NCI-H2171 (cell line): ENCODE data around the gene ZG16.
A peak's percentile ranks its signal among the peaks of the same experiment; 100 is the strongest.
"Not testable (repeated sequence)": the region's sequence is repeated elsewhere in the genome, so short reads cannot be mapped to it uniquely, and the experiment has no call there.

ENCODE experiments used
- DNase-seq: peaks from one replicate; lab custom pipeline; 2025; lab: John Stamatoyannopoulos, UW

Gene ZG16

DNA sequence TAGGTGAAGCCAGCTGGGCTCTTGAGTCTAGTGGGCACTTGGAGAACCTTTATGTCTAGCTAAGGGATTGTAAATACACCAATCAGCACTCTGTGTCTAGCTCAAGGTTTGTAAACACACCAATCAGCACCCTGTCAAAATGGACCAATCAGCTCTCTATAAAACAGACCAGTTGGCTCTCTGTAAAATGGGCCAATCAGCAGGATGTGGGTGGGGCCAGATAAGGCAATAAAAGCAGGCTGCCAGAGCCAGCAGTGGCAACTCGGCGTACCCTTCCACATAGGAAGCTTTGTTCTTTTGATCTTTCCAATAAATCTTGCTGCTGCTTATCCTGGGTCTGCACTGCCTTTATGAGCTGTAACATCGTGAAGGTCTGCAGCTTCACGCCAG lies 29.3 kb upstream of the ZG16 start:
- not testable (repeated sequence) for DNase-seq

DNA sequence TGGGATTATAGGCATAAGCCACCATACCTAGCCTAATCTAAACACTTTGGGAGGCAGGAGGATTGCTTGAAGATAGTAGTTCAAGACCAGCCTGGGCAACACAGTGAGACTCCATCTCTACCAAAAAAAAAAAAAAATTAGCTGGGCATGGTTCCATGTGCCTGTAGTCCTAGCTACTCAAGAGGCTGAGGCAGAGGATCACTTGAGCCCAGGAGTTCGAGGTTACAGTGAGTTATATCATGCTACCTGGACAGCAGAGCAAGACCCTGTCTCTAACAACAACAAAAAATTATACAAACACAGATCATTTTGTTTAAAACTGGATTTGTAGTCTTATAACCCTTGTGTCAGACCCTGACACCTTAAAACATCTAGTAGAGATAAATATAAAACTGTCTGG lies 24.5 kb upstream of the ZG16 start:
- no peak for DNase-seq

DNA sequence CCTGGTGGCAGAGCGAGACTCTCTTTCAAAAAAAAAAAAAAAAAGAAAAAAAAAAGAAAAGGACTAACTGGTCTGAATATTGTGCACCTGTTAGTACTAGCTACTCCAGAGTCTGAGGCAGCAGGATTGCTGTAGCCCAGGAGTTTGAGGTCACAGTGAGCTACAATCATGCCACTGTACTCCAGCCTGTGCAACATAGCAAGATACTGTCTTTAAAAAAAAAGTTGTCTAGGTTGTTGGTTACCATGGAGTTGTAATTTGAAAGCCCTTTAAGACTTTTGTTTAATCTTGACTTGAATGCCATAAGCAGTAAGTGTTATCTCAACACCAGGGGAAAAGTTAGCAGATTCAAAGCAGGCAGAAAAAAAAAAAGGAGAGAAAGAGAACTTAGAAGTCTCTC lies 21.4 kb upstream of the ZG16 start:
- DNase-seq: no peak

DNA sequence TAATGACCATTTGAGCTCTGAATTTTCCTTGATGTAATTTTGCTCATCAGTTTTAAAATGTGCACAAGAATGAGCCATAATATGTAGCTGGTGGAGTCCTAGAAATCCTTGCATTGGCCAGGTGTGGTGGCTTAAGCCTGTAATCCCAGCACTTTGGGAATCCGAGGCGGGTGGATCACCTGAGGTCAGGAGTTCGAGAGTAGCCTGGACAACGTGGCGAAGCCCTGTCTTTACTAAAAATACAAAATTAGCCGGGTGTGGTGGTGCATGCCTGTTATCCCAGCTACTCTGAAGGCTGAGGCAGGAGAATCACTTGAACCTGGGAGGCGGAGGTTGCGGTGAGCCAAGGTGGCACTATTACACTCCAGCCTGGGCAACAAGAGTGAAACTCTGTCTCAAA lies 21.0 kb upstream of the ZG16 start:
- DNase-seq: not testable (repeated sequence)

DNA sequence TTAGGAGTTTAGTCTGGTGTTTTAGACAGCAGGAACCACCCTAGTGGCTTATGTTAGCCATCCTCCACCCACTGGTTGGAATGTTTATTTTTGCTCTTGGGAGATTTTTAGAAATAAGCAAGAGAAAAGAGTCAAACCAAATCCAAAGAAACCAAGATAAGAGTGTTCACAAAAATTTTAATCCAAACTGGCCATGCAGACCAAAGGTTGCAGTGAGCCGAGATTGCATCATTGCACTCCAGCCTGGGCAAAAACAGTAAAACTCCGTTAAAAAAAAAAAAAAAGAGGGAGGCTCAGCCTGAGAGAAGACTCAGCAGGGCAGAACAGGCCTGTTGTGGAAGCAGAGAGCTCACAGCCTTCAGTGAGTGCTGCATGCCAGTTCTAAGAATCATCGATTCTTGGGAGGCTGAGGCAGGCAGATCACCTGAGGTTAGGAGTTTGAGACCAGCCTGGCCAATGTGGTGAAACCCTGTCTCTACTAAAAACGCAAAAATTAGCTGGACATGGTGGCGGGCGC lies 20.0 kb upstream of the ZG16 start:
- DNase-seq: no peak

DNA sequence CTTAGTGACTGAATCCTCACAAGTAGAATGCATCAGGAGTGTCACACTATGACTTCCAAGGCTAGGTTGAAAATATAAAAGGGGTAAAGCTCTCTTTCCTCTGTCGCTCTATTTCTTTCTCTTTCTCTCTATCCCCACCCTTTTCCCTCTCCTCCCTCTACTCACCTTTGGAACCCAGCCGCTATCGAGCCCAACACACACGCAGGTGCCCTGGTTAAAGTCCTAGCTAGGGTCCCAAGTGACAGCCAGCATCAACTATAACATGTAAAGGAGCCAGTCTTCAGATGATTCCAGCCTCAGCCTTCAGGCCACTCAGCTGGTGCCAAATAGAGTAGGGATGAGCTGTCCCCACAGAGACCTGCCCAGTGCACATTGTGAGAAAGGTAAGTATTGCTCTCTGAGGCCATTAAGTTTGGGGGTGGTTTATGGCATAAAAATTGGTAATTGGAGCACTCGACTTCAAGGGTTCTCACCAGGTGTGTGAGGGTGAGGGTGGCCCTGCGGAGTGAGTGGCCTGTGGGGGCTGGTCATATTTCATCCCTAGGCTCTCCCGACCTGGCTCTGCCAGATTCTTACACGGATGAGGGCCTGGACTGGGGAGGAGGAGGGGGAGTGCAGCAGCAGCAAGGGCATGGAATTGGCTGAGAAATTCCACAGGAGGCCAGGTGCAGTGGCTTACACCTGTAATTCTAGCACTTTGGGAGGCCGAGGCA lies 17.3 kb upstream of the ZG16 start:
- DNase-seq: no peak

DNA sequence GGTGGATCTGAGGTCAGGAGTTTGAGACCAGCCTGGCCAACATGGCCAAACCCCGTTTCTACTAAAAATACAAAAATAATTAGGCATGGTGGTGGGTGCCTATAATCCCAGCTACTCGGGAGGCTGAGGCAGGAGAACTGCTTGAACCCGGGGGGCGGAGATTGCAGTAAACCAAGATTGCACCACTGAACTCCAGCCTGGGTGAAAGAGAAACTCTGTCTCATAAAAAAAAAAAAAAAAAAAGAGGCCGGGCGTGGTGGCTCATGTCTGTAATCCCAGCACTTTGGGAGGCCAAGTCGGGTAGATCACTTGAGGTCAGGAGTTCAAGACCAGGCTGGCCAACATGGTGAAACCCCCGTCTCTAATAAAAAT lies 16.8 kb upstream of the ZG16 start:
- DNase-seq: not testable (repeated sequence)

DNA sequence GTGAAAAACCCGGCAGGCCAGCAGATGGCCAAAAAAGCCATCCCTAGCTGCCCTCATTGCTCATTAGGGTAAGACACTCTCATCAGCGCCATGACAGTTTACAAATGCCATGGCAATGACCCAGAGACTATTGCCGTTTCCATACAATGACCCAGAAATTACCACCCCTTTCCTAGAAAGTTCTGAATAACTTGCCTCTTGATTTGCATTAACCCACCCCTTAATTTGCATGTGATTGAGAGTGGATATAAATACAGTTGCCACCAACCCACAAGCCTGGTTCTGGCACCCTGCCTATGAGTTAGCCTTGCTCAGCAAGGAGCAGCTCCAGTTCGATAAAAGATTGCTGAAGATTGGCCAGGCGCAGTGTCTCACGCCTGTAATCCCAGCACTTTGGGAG lies 16.2 kb upstream of the ZG16 start:
- DNase-seq: no peak

DNA sequence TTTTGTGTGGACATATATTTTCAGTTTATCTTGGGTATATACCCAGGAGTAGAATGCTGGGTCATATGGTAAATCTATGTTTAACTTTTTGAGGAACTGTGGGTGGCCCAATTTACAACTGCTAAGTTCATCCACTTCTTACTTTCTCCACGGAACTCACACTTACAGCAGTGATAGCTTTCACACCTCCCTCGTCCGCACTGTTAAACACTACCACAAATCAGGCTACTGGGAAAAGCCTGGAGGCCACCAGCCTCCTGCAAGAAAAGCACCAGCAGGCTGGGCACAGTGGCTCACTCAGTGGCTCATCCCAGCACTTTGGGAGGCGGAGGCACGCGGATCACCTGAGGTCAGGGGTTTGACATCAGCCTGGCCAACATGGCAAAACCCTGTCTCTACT lies 14.7 kb upstream of the ZG16 start:
- no peak for DNase-seq

DNA sequence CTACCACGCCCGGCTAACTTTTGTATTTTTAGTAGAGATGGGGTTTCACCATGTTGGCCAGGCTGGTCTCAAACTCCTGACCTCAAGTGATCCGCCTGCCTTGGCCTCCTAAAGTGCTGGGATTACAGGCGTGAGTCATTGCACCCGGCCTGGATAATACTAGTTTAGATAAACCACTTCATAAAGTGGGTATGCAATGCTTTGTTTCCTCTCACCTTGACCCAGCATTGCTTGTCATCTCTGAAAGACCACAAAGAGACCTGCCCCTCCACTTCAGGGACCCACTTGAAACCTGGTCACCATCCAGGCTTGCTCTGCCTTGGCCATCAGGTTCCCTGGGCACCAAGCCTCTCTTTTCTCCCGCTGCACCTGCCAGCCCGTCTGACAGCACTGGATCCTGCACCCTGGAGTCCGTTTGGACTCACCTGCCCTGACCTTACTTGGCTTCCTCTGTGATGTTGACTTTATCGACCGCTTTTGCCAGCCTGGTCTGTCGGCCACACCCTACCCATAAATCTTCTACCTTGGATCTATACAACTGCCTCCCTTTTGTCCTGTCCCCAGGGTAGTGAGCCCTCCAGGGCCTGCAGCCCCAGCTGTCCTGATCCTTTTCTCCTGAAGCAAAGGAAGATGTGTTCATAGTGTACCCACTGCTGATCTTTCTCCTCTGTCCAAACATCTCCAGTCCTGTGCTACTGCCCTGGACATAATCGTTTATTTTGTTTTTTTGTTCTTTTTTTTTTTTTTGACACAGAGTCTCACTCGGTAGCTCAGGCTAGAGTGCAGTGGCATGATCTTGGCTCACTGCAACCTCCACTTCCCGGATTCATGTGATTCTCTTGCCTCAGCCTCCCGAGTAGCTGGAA lies 12.7 kb upstream of the ZG16 start:
- no peak for DNase-seq

DNA sequence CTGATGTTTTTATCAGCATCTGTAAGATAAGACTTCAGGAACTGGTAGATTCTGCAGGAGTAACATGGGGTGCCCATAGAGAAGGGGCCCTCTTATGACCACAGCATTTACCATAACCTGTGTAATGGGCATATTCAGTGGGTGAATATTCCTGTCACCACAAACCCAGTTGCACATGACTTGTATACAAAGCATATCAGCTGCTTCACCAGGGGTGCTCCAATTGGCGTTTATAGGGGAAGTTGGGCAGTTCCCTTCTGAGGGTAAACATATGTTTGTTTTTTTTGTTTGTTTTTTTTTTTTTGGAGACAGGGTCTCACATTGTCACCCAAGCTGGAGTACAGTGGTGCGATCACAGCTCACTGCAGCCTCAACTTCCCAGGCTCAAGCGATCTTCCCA lies 11.5 kb upstream of the ZG16 start:
- DNase-seq: no peak

DNA sequence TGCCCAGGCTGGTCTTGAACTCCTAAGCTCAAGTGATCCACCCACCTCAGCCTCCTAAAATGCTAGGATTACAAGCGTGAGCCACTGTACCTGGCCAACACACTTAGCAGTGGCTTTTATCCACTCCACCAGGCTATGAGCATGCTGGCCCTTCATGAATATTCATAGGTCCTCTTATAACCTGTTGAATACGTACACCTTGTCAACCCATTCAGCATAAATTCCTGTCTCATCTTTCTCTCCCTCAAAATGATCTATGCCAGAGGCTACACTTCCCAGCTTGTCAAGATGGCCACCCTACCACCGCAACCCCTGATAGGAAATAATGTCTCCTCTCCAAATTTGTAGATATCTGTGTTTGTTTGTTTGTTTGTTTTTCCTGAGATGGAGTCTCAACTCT lies 11.0 kb upstream of the ZG16 start:
- DNase-seq: no peak

DNA sequence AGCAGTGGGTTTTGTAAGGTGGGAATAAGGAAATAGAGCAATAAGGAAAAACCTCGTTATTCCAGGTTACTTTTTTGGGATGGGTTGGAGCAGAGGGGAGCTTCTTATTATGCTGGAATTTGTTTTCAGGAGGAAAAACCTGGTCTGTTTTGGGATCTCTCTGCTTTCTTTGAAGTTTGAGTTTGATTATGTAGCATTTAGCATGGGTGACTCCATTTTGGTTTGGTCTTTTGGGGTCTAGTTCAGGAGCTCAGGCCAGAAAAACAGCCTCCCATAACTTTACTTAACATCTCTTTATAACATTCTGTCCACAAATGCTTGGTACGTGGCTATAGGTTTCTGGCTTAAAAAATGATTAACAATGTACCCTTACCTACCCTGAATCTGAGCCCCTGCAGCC lies 8.5 kb upstream of the ZG16 start:
- no peak for DNase-seq

DNA sequence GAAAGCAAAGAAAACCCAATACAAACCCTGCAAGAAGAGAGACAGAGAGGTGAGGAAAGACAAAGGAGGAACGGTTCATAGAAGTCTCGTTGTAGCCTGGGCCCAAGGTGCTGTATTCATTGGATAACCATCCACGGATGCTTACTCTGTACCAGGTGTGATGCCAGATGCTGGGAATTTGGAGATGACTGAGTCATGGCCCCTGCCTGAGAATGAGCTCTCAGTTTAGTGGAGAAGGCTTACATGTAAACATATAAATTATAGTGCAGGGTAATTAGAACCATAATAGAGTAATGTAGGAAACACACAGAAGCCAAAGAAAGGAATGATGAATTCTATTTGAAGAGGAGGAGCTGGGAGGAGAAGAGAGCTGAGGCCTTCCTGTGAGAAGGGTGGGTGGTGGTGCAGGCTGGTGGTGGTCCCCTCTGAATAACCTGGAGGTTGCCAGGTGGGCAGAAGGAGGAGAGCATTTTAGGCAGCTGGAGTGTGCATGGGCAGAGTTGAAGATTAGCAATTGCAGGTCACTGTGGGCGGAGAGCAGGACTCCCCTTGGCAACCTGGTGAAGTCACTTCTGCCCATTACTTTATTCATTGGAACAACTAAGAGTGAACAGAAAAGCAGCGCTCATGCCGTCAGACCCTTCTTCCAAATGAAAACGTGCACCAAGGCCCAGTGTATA lies 7.7 kb upstream of the ZG16 start:
- DNase-seq: peak; percentile 27

DNA sequence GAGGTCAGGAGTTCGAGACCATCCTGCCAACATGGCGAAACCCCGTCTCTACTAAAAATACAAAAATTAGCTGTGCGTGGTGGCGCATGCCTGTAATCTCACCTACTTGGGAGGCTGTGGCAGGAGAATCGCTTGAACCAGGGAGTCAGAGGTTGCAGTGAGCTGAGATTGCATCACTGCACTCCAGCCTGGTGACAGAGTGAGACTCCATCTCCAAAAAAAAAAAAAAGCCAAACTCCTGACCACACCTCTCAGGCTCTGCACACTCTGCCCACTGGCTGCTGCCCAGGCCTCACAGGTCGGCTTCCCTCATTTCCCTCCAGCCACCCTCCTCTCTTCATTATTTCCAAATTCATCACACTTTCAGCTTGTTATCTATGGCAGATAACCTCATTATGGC lies 5.7 kb upstream of the ZG16 start:
- not testable (repeated sequence) for DNase-seq

DNA sequence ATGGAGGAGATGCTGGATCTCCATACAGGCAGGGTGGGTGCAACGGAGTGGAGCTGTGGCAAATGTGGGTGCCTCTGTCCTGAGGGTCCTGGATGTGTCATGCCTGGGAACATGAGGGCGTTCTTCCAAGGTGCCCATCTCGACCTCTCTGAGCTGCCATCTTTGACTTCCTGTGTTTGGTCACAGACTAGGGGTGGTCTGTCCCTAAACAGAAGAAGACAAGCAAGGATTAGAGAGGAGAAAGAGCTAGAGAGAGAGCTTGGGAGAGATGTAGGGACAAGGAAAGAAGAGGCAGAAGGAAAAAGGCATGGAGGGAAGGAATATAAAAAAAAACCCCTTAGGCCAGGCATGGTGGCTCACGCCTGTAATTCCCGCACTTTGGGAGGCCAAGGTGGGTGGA lies 3.3 kb upstream of the ZG16 start:
- no peak for DNase-seq

DNA sequence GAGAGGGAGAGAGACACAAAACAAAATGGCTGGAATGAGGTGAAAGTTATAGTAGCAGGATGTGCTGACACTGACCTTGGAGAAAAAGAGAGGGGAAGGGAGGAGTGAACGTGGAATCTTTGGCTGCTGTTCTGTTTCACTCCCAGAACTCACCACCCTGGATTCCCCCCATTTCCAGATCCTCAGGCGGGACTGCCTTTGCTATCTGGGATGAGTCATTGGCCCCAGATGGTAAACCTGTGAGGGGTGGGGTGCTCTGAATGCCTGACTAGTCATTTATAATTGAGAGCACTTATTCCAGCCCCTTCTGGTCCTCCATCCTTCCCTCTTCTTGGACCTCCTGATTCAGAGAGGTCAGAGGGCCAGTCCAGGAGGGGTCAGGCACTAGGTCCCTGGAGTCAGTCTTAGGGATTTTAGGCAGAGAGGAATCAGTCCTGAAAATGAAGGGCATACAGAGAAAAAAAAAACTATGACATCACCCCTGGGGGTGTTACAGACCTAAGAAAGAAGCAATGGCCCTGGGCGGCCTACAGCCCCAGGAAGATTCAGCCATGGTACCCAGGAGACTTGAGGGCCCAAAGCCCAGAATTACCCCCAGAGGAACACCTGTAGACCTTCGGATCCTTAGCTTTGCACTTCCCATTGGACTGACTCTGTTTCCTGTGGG lies 2.2 kb upstream of the ZG16 start:
- peak; percentile 54 for DNase-seq

DNA sequence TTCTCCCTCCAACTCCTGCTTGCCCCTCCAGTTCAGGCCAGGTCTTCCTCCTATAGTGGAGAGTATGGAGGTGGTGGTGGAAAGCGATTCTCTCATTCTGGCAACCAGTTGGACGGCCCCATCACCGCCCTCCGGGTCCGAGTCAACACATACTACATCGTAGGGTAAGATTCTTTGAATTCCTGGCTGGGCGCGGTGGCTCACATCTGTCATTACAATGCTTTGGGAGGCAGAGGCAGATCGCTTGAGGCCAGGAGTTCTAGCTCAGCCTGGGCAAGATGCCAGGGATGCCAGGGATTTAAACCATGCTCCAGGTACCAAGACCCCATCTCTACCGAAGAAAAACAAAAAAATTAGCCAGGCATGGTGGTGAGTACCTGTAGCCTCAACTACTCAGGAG lies 1.4 kb downstream of the ZG16 start:
- no peak for DNase-seq

DNA sequence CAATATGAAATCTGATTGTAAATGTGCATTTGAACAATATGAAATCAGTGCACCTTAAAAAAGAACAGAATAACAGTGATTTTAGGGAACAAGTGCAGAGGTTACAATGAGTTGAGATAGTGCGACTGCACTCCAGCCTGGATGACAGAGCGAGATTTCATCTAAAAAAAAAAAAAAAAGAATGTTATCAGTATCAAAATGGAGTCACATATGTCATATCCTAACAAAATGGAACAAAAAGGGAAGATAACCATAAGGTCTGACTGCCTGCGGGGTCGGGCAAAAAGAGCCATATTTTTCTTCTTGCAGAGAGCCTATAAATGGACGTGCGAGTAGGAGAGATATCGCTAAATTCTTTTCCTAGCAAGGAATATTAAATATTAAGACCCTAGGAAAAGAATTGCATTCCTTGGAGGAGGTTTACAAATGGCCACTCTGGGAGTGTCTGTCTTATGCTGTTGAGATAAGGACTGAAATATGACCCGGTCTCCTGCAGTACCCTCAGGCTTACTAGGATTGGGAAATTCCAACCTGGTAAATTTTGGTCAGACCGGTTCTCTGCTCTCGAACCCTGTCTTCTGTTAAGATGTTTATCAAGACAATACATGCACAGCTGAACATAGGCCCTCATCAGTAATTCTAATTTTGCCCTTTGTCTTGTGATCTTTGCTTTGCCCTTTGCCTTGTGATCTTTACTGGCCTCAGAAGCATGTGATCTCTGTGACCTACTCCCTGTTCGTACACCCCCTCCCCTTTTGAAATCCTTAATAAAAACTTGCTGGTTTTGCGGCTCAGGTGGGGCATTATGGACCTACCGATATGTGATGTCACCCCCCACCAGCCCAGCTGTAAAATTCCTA lies 5.3 kb downstream of the ZG16 start:
- not testable (repeated sequence) for DNase-seq

DNA sequence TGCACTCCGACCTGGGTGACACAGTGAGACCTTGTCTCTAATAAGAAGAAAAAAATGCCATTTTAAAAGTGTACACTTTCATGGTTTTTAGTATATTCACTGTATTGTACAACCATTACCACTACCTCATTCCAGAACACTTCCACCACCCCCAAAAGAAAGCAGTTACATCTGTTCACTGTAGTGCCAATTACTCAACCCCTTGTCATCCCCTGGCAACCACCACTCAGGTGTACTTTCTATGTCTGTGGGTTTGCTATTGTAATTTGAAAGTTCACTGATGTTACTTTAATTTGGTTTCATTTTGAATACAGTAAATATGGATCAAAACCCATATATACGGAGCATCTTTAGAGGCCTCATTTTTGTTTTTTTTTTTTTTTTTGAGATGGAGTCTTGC lies 6.1 kb downstream of the ZG16 start:
- DNase-seq: no peak

DNA sequence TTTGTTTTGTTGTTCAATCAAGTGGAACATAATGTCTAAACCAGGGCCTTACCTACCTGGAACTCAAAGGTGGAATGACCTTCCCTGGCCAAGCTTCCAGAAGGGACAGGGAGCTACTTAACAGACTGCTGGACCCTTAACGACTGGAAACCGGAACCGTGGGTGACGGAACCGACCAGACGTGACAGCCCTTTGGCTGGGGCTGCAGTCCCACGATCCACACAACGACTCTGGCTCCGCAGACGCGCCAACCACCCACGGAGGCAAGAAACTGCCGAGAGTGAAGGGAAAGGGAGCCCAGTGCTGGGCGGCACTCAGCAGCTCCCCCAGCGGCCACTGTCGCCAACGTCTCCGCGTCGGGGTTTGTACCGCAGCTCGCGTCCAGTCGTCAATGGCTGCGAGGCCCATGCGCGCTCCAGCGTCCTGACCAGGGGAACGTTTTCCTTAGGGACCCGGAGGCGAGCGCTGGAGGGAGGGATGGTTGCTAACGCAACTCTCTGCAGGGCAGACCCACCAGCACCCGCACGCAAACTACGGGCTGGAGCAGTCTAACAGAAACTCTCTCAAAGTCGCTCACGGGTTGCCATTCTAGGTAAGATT lies 6.9 kb downstream of the ZG16 start:
- DNase-seq: no peak
